ENCODE measurements around the gene PTGIS. TPM values are rescaled to one million over a fixed set of nuclear protein-coding genes. Genes with fewer than 3 reads are reported as not detected.

PTGIS gene
- total and polyA plus RNA-seq, 10 donors, result 0.15 to 1.6 (median 0.92) TPM

DNA sequence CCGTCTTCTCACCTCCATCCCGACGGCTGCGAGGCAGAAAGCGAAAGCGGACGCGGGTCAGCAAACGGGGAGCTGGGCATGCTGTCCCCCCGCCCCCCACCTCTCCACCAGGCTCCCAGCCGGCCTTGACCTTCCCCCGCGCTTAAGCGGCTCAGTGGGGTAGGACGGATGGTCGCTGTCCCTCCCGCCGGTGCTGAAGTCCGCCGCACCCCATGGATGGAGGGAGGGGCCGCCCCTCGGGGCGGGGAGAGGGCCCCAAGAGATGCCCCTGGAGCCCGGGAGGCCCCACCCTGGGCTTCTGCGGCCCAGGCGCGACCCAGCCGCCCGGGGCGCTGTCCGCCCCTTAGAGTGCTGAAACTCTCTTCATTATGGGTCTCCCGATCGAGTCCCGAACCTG, 85.3 kb downstream of the PTGIS start, which contains the start of gene KCNB1:
KCNB1 (minus strand) TSS at position 48 of the 397 bp plus-strand sequence. CDS start 188 bp downstream, outside the sequence.
- H3K36me3 ChIP-seq, result no peaks in the 10 kb centered on the region
- WGBS, 5 donors, result 3 to 7% (median 5%) methylated on average over 23 to 34 of the region's 34 CpGs
- peaks cover 0 to 94% (median 39%) of the 10 kb centered on the region in 7 donors for H3K27me3 ChIP-seq (replicated peaks in 1 of 7)
- H3K9me3 ChIP-seq, result peaks cover 0 to 7% (median 0%) of the 10 kb centered on the region in 8 donors
- intact Hi-C loops (cut with DNase I; ENCODE audit: low total_unique reads), result no loop called here
- H3K4me3 ChIP-seq, result peak within 1 kb of the TSS in 7 of 8 donors; percentile 7 to 68 (median 23)
- H3K27ac ChIP-seq, result no peak within 1 kb of the TSS
- DNase-seq, result no peak
- H3K4me1 ChIP-seq, result peaks cover 0 to 29% (median 17%) of the 10 kb centered on the region in 6 donors
- no peak for TF ChIP-seq POLR2A (IDR thresholded peaks at IDR 0.05)
- peak in 2 of 3 donors; percentile 13 to 37 for TF ChIP-seq POLR2AphosphoS5 (IDR thresholded peaks at IDR 0.05)
- TF ChIP-seq CTCF (IDR thresholded peaks at IDR 0.05 in 8 of 11, conservative IDR thresholded peaks at IDR 0.05 in 3 of 11), result no peak

- no peak for DNase-seq
- intact Hi-C loops (cut with DNase I; ENCODE audit: low total_unique reads), result no loop called here
- TF ChIP-seq POLR2AphosphoS5 (IDR thresholded peaks at IDR 0.05) (no peak), CTCF (IDR thresholded peaks at IDR 0.05 in 8 of 11, conservative IDR thresholded peaks at IDR 0.05 in 3 of 11) (no peak), POLR2A (IDR thresholded peaks at IDR 0.05) (no peak)
- Histone ChIP-seq H3K27ac (no peak overlapping the region), H3K4me1 (peaks cover 0 to 29% (median 17%) of the 10 kb centered on the region in 6 donors), H3K27me3 (replicated peaks in 1 of 7) (peaks cover 0 to 94% (median 39%) of the 10 kb centered on the region in 7 donors), H3K36me3 (no peaks in the 10 kb centered on the region), H3K9me3 (peaks cover 0 to 7% (median 0%) of the 10 kb centered on the region in 8 donors), H3K4me3 (peak overlapping the region in 7 of 8 donors; percentile 7 to 42 (median 13))
- WGBS, 5 donors, result 55 to 79% (median 61%) methylated on average over 36 to 46 of the region's 46 CpGs
Observed at GRCh38 chr20:49482173-49482572, 85.8 kb downstream of the PTGIS start.

GRCh38 chr20:49481116-49481515, 86.8 kb downstream of the PTGIS start:
- Histone ChIP-seq H3K4me3 (no peak overlapping the region), H3K27ac (no peak overlapping the region), H3K36me3 (no peaks in the 10 kb centered on the region), H3K27me3 (replicated peaks in 1 of 7) (peaks cover 0 to 94% (median 39%) of the 10 kb centered on the region in 7 donors), H3K9me3 (peaks cover 0 to 7% (median 0%) of the 10 kb centered on the region in 8 donors), H3K4me1 (peaks cover 0 to 29% (median 17%) of the 10 kb centered on the region in 6 donors)
- no peak for TF ChIP-seq POLR2AphosphoS5 (IDR thresholded peaks at IDR 0.05)
- TF ChIP-seq POLR2A (IDR thresholded peaks at IDR 0.05), result no peak
- TF ChIP-seq CTCF (IDR thresholded peaks at IDR 0.05 in 8 of 11, conservative IDR thresholded peaks at IDR 0.05 in 3 of 11), result no peak
- 90 to 95% (median 92%) methylated on average over 3 of the region's 3 CpGs for WGBS, 5 donors
- DNase-seq, result no peak
- intact Hi-C loops (cut with DNase I; ENCODE audit: low total_unique reads), result no loop called here

- H3K27me3 ChIP-seq (replicated peaks in 1 of 7), result peaks cover 0 to 90% (median 31%) of the 10 kb centered on the region in 7 donors
Observed at GRCh38 chr20:49480236-49480635, 87.7 kb downstream of the PTGIS start.

More at GRCh38 chr20:49480236-49480635, 87.7 kb downstream of the PTGIS start:
- intact Hi-C loops (cut with DNase I; ENCODE audit: low total_unique reads), result no loop called here
- peaks cover 0 to 29% (median 17%) of the 10 kb centered on the region in 6 donors for H3K4me1 ChIP-seq
- no peaks in the 10 kb centered on the region for H3K36me3 ChIP-seq
- DNase-seq, result no peak
- no peak overlapping the region for H3K4me3 ChIP-seq
- WGBS, 5 donors, result 49 to 79% (median 58%) methylated on average over 3 of the region's 3 CpGs
- peaks cover 0 to 7% (median 0%) of the 10 kb centered on the region in 8 donors for H3K9me3 ChIP-seq
- peak overlapping the region in 2 of 8 donors; percentile 5 to 23 for H3K27ac ChIP-seq
- TF ChIP-seq POLR2AphosphoS5 (IDR thresholded peaks at IDR 0.05), result no peak
- no peak for TF ChIP-seq POLR2A (IDR thresholded peaks at IDR 0.05)
- TF ChIP-seq CTCF (IDR thresholded peaks at IDR 0.05 in 8 of 11, conservative IDR thresholded peaks at IDR 0.05 in 3 of 11), result no peak
